DND-41 (cell line): ENCODE results near the gene SPATA45.

Source experiments
- ATAC-seq: fragments of 200-7000 bp; cut with Tn5 transposase; 3 replicates; pipeline ENCODE4 v1.9.1; 2021; ENCODE audit warnings: low read depth; ENCODE audit not compliant: insufficient read depth
- DNase-seq: peaks from one replicate; pipeline ENCODE4 v3.0.0-alpha.2; 2020
- H2AFZ ChIP-seq: 2 replicates; pipeline ENCODE4 v1.6.0; 2012; ENCODE audit warnings: low read depth, low read length
- H3K27ac ChIP-seq: 2 replicates; pipeline ENCODE4 v1.5.1; 2012; ENCODE audit warnings: low read length, inconsistent platforms
- H3K27me3 ChIP-seq: fragments of 200-600 bp; sonication (generic); 2 replicates; pipeline ENCODE4 v1.6.0; 2012; ENCODE audit warnings: low read length, mild to moderate bottlenecking, inconsistent platforms; ENCODE audit not compliant: insufficient read depth, poor library complexity
- H3K36me3 ChIP-seq: 2 replicates; pipeline ENCODE4 v1.5.1; 2012; ENCODE audit warnings: low read length, inconsistent platforms; ENCODE audit not compliant: insufficient read depth
- H3K4me1 ChIP-seq: 2 replicates; pipeline ENCODE4 v1.5.1; 2012; ENCODE audit warnings: mild to moderate bottlenecking, low read length; ENCODE audit not compliant: insufficient read depth
- H3K4me2 ChIP-seq: 2 replicates; pipeline ENCODE4 v1.6.0; 2012; ENCODE audit warnings: mild to moderate bottlenecking, moderate library complexity, low read length, inconsistent platforms; ENCODE audit not compliant: insufficient read depth
- H3K4me3 ChIP-seq, 2 experiments: fragments of 200-600 bp in 1 of 2; shearing (Covaris generic) in 1 of 2; 2 replicates each; pipeline ENCODE4 v1.5.1; 2012 to 2016; ENCODE audit warnings: inconsistent platforms in 2 of 2, low read length in 2 of 2, mild to moderate bottlenecking in 2 of 2, low read depth in 1 of 2, moderate library complexity in 1 of 2
- H3K79me2 ChIP-seq: 2 replicates; pipeline ENCODE4 v1.6.0; 2012; ENCODE audit warnings: low read length, inconsistent platforms; ENCODE audit not compliant: insufficient read depth
- H3K9ac ChIP-seq: 2 replicates; pipeline ENCODE4 v1.6.0; 2012; ENCODE audit warnings: low read depth, mild to moderate bottlenecking, inconsistent platforms, low read length, moderate library complexity
- H3K9me3 ChIP-seq: 2 replicates; pipeline ENCODE4 v1.5.1; 2012; ENCODE audit warnings: low read length, moderate library complexity, mild to moderate bottlenecking, inconsistent platforms; ENCODE audit not compliant: insufficient read depth, severe bottlenecking
- H4K20me1 ChIP-seq: 2 replicates; pipeline ENCODE4 v1.6.0; 2012; ENCODE audit warnings: low read length; ENCODE audit not compliant: insufficient read depth
- CTCF ChIP-seq: IDR thresholded peaks from 2 replicates; pipeline ENCODE4 v1.5.1; 2012; ENCODE audit warnings: borderline replicate concordance, low read length, moderate library complexity, mild to moderate bottlenecking; ENCODE audit not compliant: poor library complexity, severe bottlenecking; ENCODE audit errors: extremely low read depth
- EZH2 ChIP-seq: IDR thresholded peaks from 3 replicates; pipeline ENCODE4 v1.6.1; 2012; ENCODE audit warnings: borderline replicate concordance, low read depth, mild to moderate bottlenecking, moderate library complexity, low read length, inconsistent platforms; ENCODE audit not compliant: severe bottlenecking

SPATA45 gene

GRCh38 chr1:212828395-212828794 lies 19.1 kb downstream of the SPATA45 start:
- Histone ChIP-seq H3K9me3 (peaks cover 16% of the 10 kb centered on the region), H4K20me1 (no peaks in the 10 kb centered on the region), H2AFZ (no peak overlapping the region), H3K9ac (no peak overlapping the region), H3K4me1 (no peaks in the 10 kb centered on the region), H3K27me3 (no peaks in the 10 kb centered on the region), H3K79me2 (no peaks in the 10 kb centered on the region), H3K4me2 (no peak overlapping the region), H3K4me3 (no peak overlapping the region), H3K27ac (no peak overlapping the region), H3K36me3 (no peaks in the 10 kb centered on the region)
- TF ChIP-seq EZH2: no peak
- no peak for TF ChIP-seq CTCF
- DNase-seq: no peak
- ATAC-seq: no peak

GRCh38 chr1:212827831-212828278 lies 19.6 kb downstream of the SPATA45 start:
- no peak for ATAC-seq
- H3K4me3 ChIP-seq: no peak overlapping the region

GRCh38 chr1:212827171-212827776 lies 20.2 kb downstream of the SPATA45 start:
- H4K20me1 ChIP-seq: no peaks in the 10 kb centered on the region
- no peaks in the 10 kb centered on the region for H3K79me2 ChIP-seq
- no peak for DNase-seq
- no peaks in the 10 kb centered on the region for H3K36me3 ChIP-seq
- no peak for TF ChIP-seq EZH2
- TF ChIP-seq CTCF: no peak
- no peak for ATAC-seq
- no peak overlapping the region for H3K4me3 ChIP-seq
- no peak overlapping the region for H2AFZ ChIP-seq
- H3K4me2 ChIP-seq: no peak overlapping the region
- no peak overlapping the region for H3K9ac ChIP-seq
- H3K27ac ChIP-seq: no peak overlapping the region
- no peaks in the 10 kb centered on the region for H3K27me3 ChIP-seq
- H3K9me3 ChIP-seq: peaks cover 16% of the 10 kb centered on the region
- H3K4me1 ChIP-seq: no peaks in the 10 kb centered on the region

More at GRCh38 chr1:212827831-212828278, 19.6 kb downstream of the SPATA45 start:
- H3K27ac ChIP-seq: no peak overlapping the region
- no peak overlapping the region for H2AFZ ChIP-seq
- TF ChIP-seq EZH2: no peak
- no peak for TF ChIP-seq CTCF
- H3K9ac ChIP-seq: no peak overlapping the region
- H3K79me2 ChIP-seq: no peaks in the 10 kb centered on the region
- H4K20me1 ChIP-seq: no peaks in the 10 kb centered on the region
- H3K4me1 ChIP-seq: no peaks in the 10 kb centered on the region
- DNase-seq: no peak
- no peak overlapping the region for H3K4me2 ChIP-seq
- no peaks in the 10 kb centered on the region for H3K27me3 ChIP-seq
- H3K36me3 ChIP-seq: no peaks in the 10 kb centered on the region
- H3K9me3 ChIP-seq: peaks cover 16% of the 10 kb centered on the region
